Thoracic aorta (tissue), 2 donors: Measurements from ENCODE around the gene OOSP1. TPM values are rescaled to one million over a fixed set of nuclear protein-coding genes. Genes with fewer than 3 reads are reported as not detected.

Experiments used
- ATAC-seq: fragments of 150-250 bp; one replicate; pipeline ENCODE4 v1.8.0; 2017; ENCODE audit warnings: low read depth; ENCODE audit not compliant: insufficient number of reproducible peaks, low FRiP score
- DNase-seq: peaks from one replicate; pipeline ENCODE4 v3.0.0-alpha.2; 2020; ENCODE audit warnings: low spot score
- H3K27ac ChIP-seq, 2 donors: fragments of 200-600 bp; sonication (generic); 1 replicate in 1 of 2; 2 replicates in 1 of 2; pipeline ENCODE4 v1.5.1; 2016; ENCODE audit warnings: mild to moderate bottlenecking in 2 of 2, moderate library complexity in 2 of 2
- H3K27me3 ChIP-seq: fragments of 200-600 bp; sonication (generic); replicated peaks from 2 replicates; pipeline ENCODE4 v1.6.0; 2016; ENCODE audit warnings: mild to moderate bottlenecking; ENCODE audit not compliant: insufficient read depth
- H3K36me3 ChIP-seq: fragments of 200-600 bp; sonication (generic); one replicate; pipeline ENCODE4 v1.5.1; 2016
- H3K4me1 ChIP-seq, 2 donors: fragments of 200-600 bp; sonication (generic); 1 replicate in 1 of 2; 2 replicates in 1 of 2; pipeline versions ENCODE4 v1.5.1 to v1.6.0; 2016; ENCODE audit warnings: low read depth in 2 of 2, mild to moderate bottlenecking in 1 of 2; ENCODE audit not compliant: control insufficient read depth in 1 of 2
- H3K4me3 ChIP-seq: fragments of 200-600 bp; sonication (generic); 2 replicates; pipeline ENCODE4 v1.5.1; 2016; ENCODE audit warnings: mild to moderate bottlenecking
- H3K9me3 ChIP-seq: fragments of 200-600 bp; sonication (generic); 2 replicates; pipeline ENCODE4 v1.5.1; 2016
- CTCF ChIP-seq: fragments of 200-600 bp; sonication (generic); IDR thresholded peaks from one replicate; pipeline ENCODE4 v1.5.1; 2019; ENCODE audit warnings: antibody characterized with exemption
- total RNA-seq, 2 donors: library from RNA; depleted of rRNA; stranded (reverse); fragments of >200 nt; gene quantifications; one replicate each; pipeline versions ENCODE4 v1.1.0 to v1.2.3, GENCODE V29; 2016

Gene OOSP1
- total RNA-seq, 2 donors from 2014 or later = not detected

- Histone ChIP-seq H3K4me1 (no peaks in the 10 kb centered on the region), H3K36me3 (no peaks in the 10 kb centered on the region), H3K9me3 (no peaks in the 10 kb centered on the region), H3K27ac (no peak overlapping the region), H3K27me3 (no peaks in the 10 kb centered on the region), H3K4me3 (no peak overlapping the region)
- DNase-seq (no peak), ATAC-seq (no peak)
- no peak for TF ChIP-seq CTCF
Measured at GRCh38 chr11:59999691-60000090, 61.5 kb downstream of the OOSP1 start.

GRCh38 chr11:60003729-60004128 is 65.5 kb downstream of the OOSP1 start:
- no peaks in the 10 kb centered on the region for H3K9me3 ChIP-seq
- ATAC-seq = no peak
- no peak overlapping the region for H3K27ac ChIP-seq
- H3K36me3 ChIP-seq = no peaks in the 10 kb centered on the region
- no peak overlapping the region for H3K4me3 ChIP-seq
- no peak for DNase-seq
- H3K27me3 ChIP-seq = no peaks in the 10 kb centered on the region
- H3K4me1 ChIP-seq = no peaks in the 10 kb centered on the region
- no peak for TF ChIP-seq CTCF

- ATAC-seq = no peak
- H3K4me1 ChIP-seq = no peaks in the 10 kb centered on the region
- no peak for TF ChIP-seq CTCF
- H3K27me3 ChIP-seq = no peaks in the 10 kb centered on the region
- no peaks in the 10 kb centered on the region for H3K36me3 ChIP-seq
- H3K9me3 ChIP-seq = no peaks in the 10 kb centered on the region
- no peak overlapping the region for H3K27ac ChIP-seq
- no peak for DNase-seq
- no peak overlapping the region for H3K4me3 ChIP-seq
Measured at GRCh38 chr11:60005360-60005759, 67.1 kb downstream of the OOSP1 start.

Other genes starting within 250 kb of the OOSP1 start
- not detected for gene OR10V1, start 224.6 kb upstream of the OOSP1 start, total RNA-seq
- gene STX3, start 183.1 kb upstream of the OOSP1 start, total RNA-seq = 10 to 100 TPM; 25.7 to 32.2 TPM
- gene MRPL16, start 127.7 kb upstream of the OOSP1 start, total RNA-seq = 10 to 100 TPM; 23.6 to 28.1 TPM
- gene CBLIF, start 92.9 kb upstream of the OOSP1 start, total RNA-seq = 1 to 10 TPM in 1 of 2 donors, not detected in 1; 1.8 TPM
- not detected for gene TCN1, start 71.9 kb upstream of the OOSP1 start, total RNA-seq
- gene OOSP3, start 59.6 kb upstream of the OOSP1 start, total RNA-seq = not detected
- gene OOSP4A, start 25.6 kb downstream of the OOSP1 start, total RNA-seq = not detected
- not detected for gene OOSP4B, start 78.7 kb downstream of the OOSP1 start, total RNA-seq
- gene OOSP2, start 102.0 kb downstream of the OOSP1 start, total RNA-seq = not detected
- not detected for gene MS4A3, start 118.2 kb downstream of the OOSP1 start, total RNA-seq
- 1 to 10 TPM; 1.1 to 5.9 TPM for gene MS4A2, start 150.2 kb downstream of the OOSP1 start, total RNA-seq
- gene MS4A6A, start 244.7 kb downstream of the OOSP1 start, total RNA-seq = 100 to 1,000 TPM; 111 to 162 TPM